Measurements from ENCODE around the gene SYT9.

SYT9 gene

GRCh38 chr11:7484645-7485044 is 232.9 kb downstream of the SYT9 start:
- Histone ChIP-seq H3K27ac (ENCODE audit: low read depth, low read length) (no peak overlapping the region), H3K4me1 (ENCODE audit: control insufficient read depth in 1 of 2, insufficient read depth in 2 of 2, low read length in 2 of 2) (no peaks in the 10 kb centered on the region), H3K4me3 (ENCODE audit: low read depth in 1 of 2, low read length in 2 of 2) (no peak overlapping the region), H3K36me3 (ENCODE audit: control insufficient read depth in 1 of 2, insufficient read depth in 2 of 2, low read length in 2 of 2) (no peaks in the 10 kb centered on the region), H3K9me3 (ENCODE audit: control insufficient read depth in 1 of 2, low read length in 2 of 2) (no peaks in the 10 kb centered on the region), H3K9ac (ENCODE audit: low read depth in 1 of 2, low read length in 2 of 2) (no peak overlapping the region), H3K27me3 (ENCODE audit: control insufficient read depth in 1 of 2, insufficient read depth in 2 of 2, low read length in 2 of 2) (no peaks in the 10 kb centered on the region)

GRCh38 chr11:7485186-7486097 is 233.7 kb downstream of the SYT9 start, which contains the start of gene OLFML1:
OLFML1 (plus strand) TSS chr11:7485506; CDS start chr11:7485876, 370 bp downstream.
- H3K9ac ChIP-seq (ENCODE audit: low read depth in 1 of 2, low read length in 2 of 2) = peak within 1 kb of the TSS in 1 of 2 donors; percentile 4
- H3K4me1 ChIP-seq (ENCODE audit: control insufficient read depth in 1 of 2, insufficient read depth in 2 of 2, low read length in 2 of 2) = no peaks in the 10 kb centered on the region
- H3K36me3 ChIP-seq (ENCODE audit: control insufficient read depth in 1 of 2, insufficient read depth in 2 of 2, low read length in 2 of 2) = no peaks in the 10 kb centered on the region
- peak within 1 kb of the TSS; percentile 45 to 65 for H3K4me3 ChIP-seq (ENCODE audit: low read depth in 1 of 2, low read length in 2 of 2)
- H3K27me3 ChIP-seq (ENCODE audit: control insufficient read depth in 1 of 2, insufficient read depth in 2 of 2, low read length in 2 of 2) = no peaks in the 10 kb centered on the region
- H3K27ac ChIP-seq (ENCODE audit: low read depth, low read length) = no peak within 1 kb of the TSS
- H3K9me3 ChIP-seq (ENCODE audit: control insufficient read depth in 1 of 2, low read length in 2 of 2) = no peaks in the 10 kb centered on the region

GRCh38 chr11:7486098-7486780 is 234.5 kb downstream of the SYT9 start:
- Histone ChIP-seq H3K4me1 (ENCODE audit: control insufficient read depth in 1 of 2, insufficient read depth in 2 of 2, low read length in 2 of 2) (no peaks in the 10 kb centered on the region), H3K36me3 (ENCODE audit: control insufficient read depth in 1 of 2, insufficient read depth in 2 of 2, low read length in 2 of 2) (no peaks in the 10 kb centered on the region), H3K27ac (ENCODE audit: low read depth, low read length) (no peak overlapping the region), H3K27me3 (ENCODE audit: control insufficient read depth in 1 of 2, insufficient read depth in 2 of 2, low read length in 2 of 2) (no peaks in the 10 kb centered on the region), H3K4me3 (ENCODE audit: low read depth in 1 of 2, low read length in 2 of 2) (peak overlapping the region; percentile 45 to 65), H3K9me3 (ENCODE audit: control insufficient read depth in 1 of 2, low read length in 2 of 2) (no peaks in the 10 kb centered on the region), H3K9ac (ENCODE audit: low read depth in 1 of 2, low read length in 2 of 2) (peak overlapping the region in 1 of 2 donors; percentile 4)

GRCh38 chr11:7486781-7487140 is 235.1 kb downstream of the SYT9 start:
- H3K4me1 ChIP-seq (ENCODE audit: control insufficient read depth in 1 of 2, insufficient read depth in 2 of 2, low read length in 2 of 2) = no peaks in the 10 kb centered on the region
- no peak overlapping the region for H3K9ac ChIP-seq (ENCODE audit: low read depth in 1 of 2, low read length in 2 of 2)
- no peaks in the 10 kb centered on the region for H3K36me3 ChIP-seq (ENCODE audit: control insufficient read depth in 1 of 2, insufficient read depth in 2 of 2, low read length in 2 of 2)
- no peaks in the 10 kb centered on the region for H3K27me3 ChIP-seq (ENCODE audit: control insufficient read depth in 1 of 2, insufficient read depth in 2 of 2, low read length in 2 of 2)
- no peaks in the 10 kb centered on the region for H3K9me3 ChIP-seq (ENCODE audit: control insufficient read depth in 1 of 2, low read length in 2 of 2)
- H3K4me3 ChIP-seq (ENCODE audit: low read depth in 1 of 2, low read length in 2 of 2) = peak overlapping the region in 1 of 2 donors; percentile 22
- H3K27ac ChIP-seq (ENCODE audit: low read depth, low read length) = no peak overlapping the region

GRCh38 chr11:7487360-7487759 is 235.7 kb downstream of the SYT9 start:
- no peak overlapping the region for H3K27ac ChIP-seq (ENCODE audit: low read depth, low read length)
- no peaks in the 10 kb centered on the region for H3K4me1 ChIP-seq (ENCODE audit: control insufficient read depth in 1 of 2, insufficient read depth in 2 of 2, low read length in 2 of 2)
- no peak overlapping the region for H3K4me3 ChIP-seq (ENCODE audit: low read depth in 1 of 2, low read length in 2 of 2)
- H3K9me3 ChIP-seq (ENCODE audit: control insufficient read depth in 1 of 2, low read length in 2 of 2) = no peaks in the 10 kb centered on the region
- no peaks in the 10 kb centered on the region for H3K27me3 ChIP-seq (ENCODE audit: control insufficient read depth in 1 of 2, insufficient read depth in 2 of 2, low read length in 2 of 2)
- H3K36me3 ChIP-seq (ENCODE audit: control insufficient read depth in 1 of 2, insufficient read depth in 2 of 2, low read length in 2 of 2) = no peaks in the 10 kb centered on the region
- no peak overlapping the region for H3K9ac ChIP-seq (ENCODE audit: low read depth in 1 of 2, low read length in 2 of 2)

- H3K9me3 ChIP-seq (ENCODE audit: control insufficient read depth in 1 of 2, low read length in 2 of 2) = no peaks in the 10 kb centered on the region
- no peak overlapping the region for H3K9ac ChIP-seq (ENCODE audit: low read depth in 1 of 2, low read length in 2 of 2)
- H3K27me3 ChIP-seq (ENCODE audit: control insufficient read depth in 1 of 2, insufficient read depth in 2 of 2, low read length in 2 of 2) = no peaks in the 10 kb centered on the region
- peaks cover 0 to 4% of the 10 kb centered on the region in 2 donors for H3K4me1 ChIP-seq (ENCODE audit: control insufficient read depth in 1 of 2, insufficient read depth in 2 of 2, low read length in 2 of 2)
- no peak overlapping the region for H3K27ac ChIP-seq (ENCODE audit: low read depth, low read length)
- H3K36me3 ChIP-seq (ENCODE audit: control insufficient read depth in 1 of 2, insufficient read depth in 2 of 2, low read length in 2 of 2) = no peaks in the 10 kb centered on the region
- no peak overlapping the region for H3K4me3 ChIP-seq (ENCODE audit: low read depth in 1 of 2, low read length in 2 of 2)
Observed at GRCh38 chr11:7488681-7489080, 237.0 kb downstream of the SYT9 start.

- Histone ChIP-seq H3K27ac (ENCODE audit: low read depth, low read length) (no peak overlapping the region), H3K4me3 (ENCODE audit: low read depth in 1 of 2, low read length in 2 of 2) (no peak overlapping the region), H3K4me1 (ENCODE audit: control insufficient read depth in 1 of 2, insufficient read depth in 2 of 2, low read length in 2 of 2) (peaks cover 2 to 11% of the 10 kb centered on the region in 2 donors), H3K27me3 (ENCODE audit: control insufficient read depth in 1 of 2, insufficient read depth in 2 of 2, low read length in 2 of 2) (no peaks in the 10 kb centered on the region), H3K36me3 (ENCODE audit: control insufficient read depth in 1 of 2, insufficient read depth in 2 of 2, low read length in 2 of 2) (no peaks in the 10 kb centered on the region), H3K9me3 (ENCODE audit: control insufficient read depth in 1 of 2, low read length in 2 of 2) (no peaks in the 10 kb centered on the region), H3K9ac (ENCODE audit: low read depth in 1 of 2, low read length in 2 of 2) (no peak overlapping the region)
Observed at GRCh38 chr11:7489376-7489775, 237.7 kb downstream of the SYT9 start.

- Histone ChIP-seq H3K9me3 (ENCODE audit: control insufficient read depth in 1 of 2, low read length in 2 of 2) (no peaks in the 10 kb centered on the region), H3K27me3 (ENCODE audit: control insufficient read depth in 1 of 2, insufficient read depth in 2 of 2, low read length in 2 of 2) (no peaks in the 10 kb centered on the region), H3K4me1 (ENCODE audit: control insufficient read depth in 1 of 2, insufficient read depth in 2 of 2, low read length in 2 of 2) (peaks cover 5 to 14% of the 10 kb centered on the region in 2 donors), H3K27ac (ENCODE audit: low read depth, low read length) (no peak overlapping the region), H3K4me3 (ENCODE audit: low read depth in 1 of 2, low read length in 2 of 2) (no peak overlapping the region), H3K9ac (ENCODE audit: low read depth in 1 of 2, low read length in 2 of 2) (no peak overlapping the region), H3K36me3 (ENCODE audit: control insufficient read depth in 1 of 2, insufficient read depth in 2 of 2, low read length in 2 of 2) (no peaks in the 10 kb centered on the region)
Observed at GRCh38 chr11:7490054-7490453, 238.3 kb downstream of the SYT9 start.

- Histone ChIP-seq H3K4me1 (ENCODE audit: control insufficient read depth in 1 of 2, insufficient read depth in 2 of 2, low read length in 2 of 2) (peaks cover 6 to 14% of the 10 kb centered on the region in 2 donors), H3K27ac (ENCODE audit: low read depth, low read length) (no peak overlapping the region), H3K4me3 (ENCODE audit: low read depth in 1 of 2, low read length in 2 of 2) (no peak overlapping the region)
Observed at GRCh38 chr11:7490535-7490934, 238.8 kb downstream of the SYT9 start.

GRCh38 chr11:7492253-7492652 is 240.5 kb downstream of the SYT9 start:
- Histone ChIP-seq H3K4me3 (ENCODE audit: low read depth in 1 of 2, low read length in 2 of 2) (no peak overlapping the region), H3K27ac (ENCODE audit: low read depth, low read length) (no peak overlapping the region), H3K9me3 (ENCODE audit: control insufficient read depth in 1 of 2, low read length in 2 of 2) (no peaks in the 10 kb centered on the region), H3K4me1 (ENCODE audit: control insufficient read depth in 1 of 2, insufficient read depth in 2 of 2, low read length in 2 of 2) (peaks cover 14 to 19% of the 10 kb centered on the region in 2 donors), H3K9ac (ENCODE audit: low read depth in 1 of 2, low read length in 2 of 2) (no peak overlapping the region), H3K27me3 (ENCODE audit: control insufficient read depth in 1 of 2, insufficient read depth in 2 of 2, low read length in 2 of 2) (no peaks in the 10 kb centered on the region), H3K36me3 (ENCODE audit: control insufficient read depth in 1 of 2, insufficient read depth in 2 of 2, low read length in 2 of 2) (no peaks in the 10 kb centered on the region)

More at GRCh38 chr11:7490535-7490934, 238.8 kb downstream of the SYT9 start:
- Histone ChIP-seq H3K36me3 (ENCODE audit: control insufficient read depth in 1 of 2, insufficient read depth in 2 of 2, low read length in 2 of 2) (no peaks in the 10 kb centered on the region), H3K9me3 (ENCODE audit: control insufficient read depth in 1 of 2, low read length in 2 of 2) (no peaks in the 10 kb centered on the region), H3K27me3 (ENCODE audit: control insufficient read depth in 1 of 2, insufficient read depth in 2 of 2, low read length in 2 of 2) (no peaks in the 10 kb centered on the region), H3K9ac (ENCODE audit: low read depth in 1 of 2, low read length in 2 of 2) (no peak overlapping the region)

Measured in duodenal mucosa (tissue), 2 donors.